Prostate gland (tissue), 2 donors: ENCODE measurements around the gene NUPR2.

Source experiments
- CTCF ChIP-seq, 4 experiments: fragments of 200-600 bp in 2 of 4; fragments of 450-650 bp in 2 of 4; sonication (generic) in 2 of 4; IDR thresholded peaks; 1 replicate in 3 of 4; 2 replicates in 1 of 4; pipeline ENCODE4 v1.5.1; 2016 to 2019; ENCODE audit warnings: antibody characterized with exemption in 4 of 4, mild to moderate bottlenecking in 2 of 4, moderate library complexity in 2 of 4
- POLR2A ChIP-seq: fragments of 450-650 bp; IDR thresholded peaks from one replicate; pipeline ENCODE4 v1.6.1; 2016; ENCODE audit warnings: antibody characterized with exemption, mild to moderate bottlenecking

- TF ChIP-seq POLR2A (no peak), CTCF (IDR thresholded peaks at IDR 0.05) (no peak)
Observed at GRCh38 chr7:56083150-56083785, 32.9 kb downstream of the NUPR2 start.
